Immature natural killer cell (primary cell): ENCODE measurements around the gene ZNF649. TPM values are rescaled to one million over a fixed set of nuclear protein-coding genes. Genes with fewer than 3 reads are reported as not detected.
A peak's percentile ranks its signal among the peaks of the same experiment; 100 is the strongest.
"Not testable (repeated sequence)": the region's sequence is repeated elsewhere in the genome, so short reads cannot be mapped to it uniquely, and the experiment has no call there.

ENCODE experiments used
- DNase-seq, 3 donors: peaks; one replicate each; pipeline ENCODE4 v3.0.0; 2022; ENCODE audit warnings: mixed read lengths in 1 of 3
- H3K27ac Mint-ChIP-seq, 6 donors: one replicate each; pipeline ENCODE4 v1.8.0; 2020; ENCODE audit warnings: mixed read lengths in 6 of 6, mild to moderate bottlenecking in 5 of 6, inconsistent platforms in 4 of 6, moderate library complexity in 3 of 6
- H3K27me3 Mint-ChIP-seq, 3 donors: one replicate each; pipeline ENCODE4 v1.8.0; 2020 to 2021; ENCODE audit warnings: low read depth in 3 of 3, mild to moderate bottlenecking in 3 of 3, mixed read lengths in 3 of 3, moderate library complexity in 3 of 3, inconsistent platforms in 1 of 3
- H3K36me3 Mint-ChIP-seq, 3 donors: one replicate each; pipeline ENCODE4 v1.8.0; 2020; ENCODE audit warnings: mixed read lengths in 3 of 3, inconsistent platforms in 2 of 3, mild to moderate bottlenecking in 2 of 3
- H3K4me1 Mint-ChIP-seq, 2 donors: one replicate each; pipeline ENCODE4 v1.8.0; 2020; ENCODE audit warnings: inconsistent platforms in 2 of 2, mild to moderate bottlenecking in 2 of 2, mixed read lengths in 2 of 2, moderate library complexity in 1 of 2
- H3K4me3 Mint-ChIP-seq, 5 donors: one replicate each; pipeline ENCODE4 v1.8.0; 2020; ENCODE audit warnings: mild to moderate bottlenecking in 5 of 5, mixed read lengths in 5 of 5, inconsistent platforms in 3 of 5, moderate library complexity in 3 of 5
- H3K9me3 Mint-ChIP-seq, 6 donors: one replicate each; pipeline ENCODE4 v1.8.0; 2020; ENCODE audit warnings: mild to moderate bottlenecking in 6 of 6, mixed read lengths in 6 of 6, inconsistent platforms in 4 of 6, moderate library complexity in 3 of 6
- polyA plus RNA-seq, 3 donors: library from polyadenylated mRNA; unstranded; fragments of 300-500 nt; fragmentation: Illumina TruSeq; gene quantifications; one replicate each; pipeline ENCODE4 v1.2.3, GENCODE V29; 2021

The ZNF649 gene
- polyA plus RNA-seq, 3 donors from 2014 or later: 6.8 to 12.2 (median 11.0) TPM

- Mint-ChIP-seq H3K36me3 (peaks cover 11 to 24% (median 24%) of the 10 kb centered on the region in 3 donors), H3K9me3 (peaks cover 49 to 91% (median 68%) of the 10 kb centered on the region in 6 donors)
Observed at GRCh38 chr19:51915324-51915867, 10.6 kb upstream of the ZNF649 start.

DNA sequence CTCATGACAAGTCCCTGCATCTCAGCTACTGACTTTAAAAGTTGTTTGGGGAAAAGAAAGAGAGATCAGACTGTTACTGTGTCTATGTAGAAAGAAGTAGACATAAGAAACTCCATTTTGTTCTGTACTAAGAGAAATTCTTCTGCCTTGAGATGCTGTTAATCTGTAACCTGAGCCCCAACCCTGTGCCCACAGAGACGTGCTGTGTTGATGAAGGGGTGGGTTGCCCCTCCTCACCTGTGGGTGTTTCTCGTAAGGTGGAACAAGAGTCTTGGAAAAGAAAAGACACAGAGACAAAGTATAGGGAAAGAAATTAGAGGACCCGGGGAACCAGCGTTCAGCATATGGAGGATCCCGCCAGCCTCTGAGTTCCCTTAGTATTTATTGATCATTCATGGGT, 3.2 kb upstream of the ZNF649 start:
- DNase-seq, H3K27ac Mint-ChIP-seq, H3K4me3 Mint-ChIP-seq: not testable (repeated sequence)
- Mint-ChIP-seq H3K9me3 (peaks cover 24 to 59% (median 39%) of the 10 kb centered on the region in 6 donors), H3K4me1 (peaks cover 20 to 23% of the 10 kb centered on the region in 2 donors), H3K27me3 (peaks cover 16 to 21% (median 17%) of the 10 kb centered on the region in 3 donors), H3K36me3 (peaks cover 16 to 29% (median 24%) of the 10 kb centered on the region in 3 donors)

More at GRCh38 chr19:51915324-51915867, 10.6 kb upstream of the ZNF649 start:
- Mint-ChIP-seq H3K27me3 (peaks cover 2 to 10% (median 7%) of the 10 kb centered on the region in 3 donors), H3K4me1 (no peaks in the 10 kb centered on the region), H3K4me3 (no peak overlapping the region), H3K27ac (no peak overlapping the region)
- no peak for DNase-seq

- not testable (repeated sequence) for H3K27ac Mint-ChIP-seq, DNase-seq, H3K4me3 Mint-ChIP-seq
- H3K4me1 Mint-ChIP-seq: peaks cover 29 to 36% of the 10 kb centered on the region in 2 donors
- peaks cover 32 to 41% (median 37%) of the 10 kb centered on the region in 3 donors for H3K36me3 Mint-ChIP-seq
- peaks cover 20 to 62% (median 41%) of the 10 kb centered on the region in 6 donors for H3K9me3 Mint-ChIP-seq
- H3K27me3 Mint-ChIP-seq: peaks cover 16 to 21% (median 17%) of the 10 kb centered on the region in 3 donors
Observed at GRCh38 chr19:51906108-51906507, 1.3 kb upstream of the ZNF649 start.

DNA sequence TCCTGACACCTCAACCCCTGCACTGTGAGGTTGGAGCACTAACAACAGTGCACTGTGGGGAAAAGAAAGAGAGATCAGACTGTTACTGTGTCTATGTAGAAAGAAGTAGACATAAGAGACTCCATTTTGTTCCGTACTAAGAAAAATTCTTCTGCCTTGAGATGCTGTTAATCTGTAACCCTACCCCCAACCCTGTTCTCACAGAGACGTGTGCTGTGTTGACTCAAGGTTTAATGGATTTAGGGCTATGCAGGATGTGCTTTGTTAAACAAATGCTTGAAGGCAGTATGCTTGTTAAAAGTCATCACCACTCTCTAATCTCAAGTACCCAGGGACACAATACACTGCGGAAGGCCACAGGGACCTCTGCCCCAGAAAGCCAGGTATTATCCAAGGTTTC, 822 bp upstream of the ZNF649 start:
- peaks cover 29 to 36% of the 10 kb centered on the region in 2 donors for H3K4me1 Mint-ChIP-seq
- not testable (repeated sequence) for DNase-seq, H3K27ac Mint-ChIP-seq
- peaks cover 16 to 21% (median 17%) of the 10 kb centered on the region in 3 donors for H3K27me3 Mint-ChIP-seq
- H3K4me3 Mint-ChIP-seq: peak overlapping the region in 1 of 5 donors; percentile 100
- peaks cover 37 to 46% (median 41%) of the 10 kb centered on the region in 3 donors for H3K36me3 Mint-ChIP-seq
- peaks cover 22 to 64% (median 42%) of the 10 kb centered on the region in 6 donors for H3K9me3 Mint-ChIP-seq

DNA sequence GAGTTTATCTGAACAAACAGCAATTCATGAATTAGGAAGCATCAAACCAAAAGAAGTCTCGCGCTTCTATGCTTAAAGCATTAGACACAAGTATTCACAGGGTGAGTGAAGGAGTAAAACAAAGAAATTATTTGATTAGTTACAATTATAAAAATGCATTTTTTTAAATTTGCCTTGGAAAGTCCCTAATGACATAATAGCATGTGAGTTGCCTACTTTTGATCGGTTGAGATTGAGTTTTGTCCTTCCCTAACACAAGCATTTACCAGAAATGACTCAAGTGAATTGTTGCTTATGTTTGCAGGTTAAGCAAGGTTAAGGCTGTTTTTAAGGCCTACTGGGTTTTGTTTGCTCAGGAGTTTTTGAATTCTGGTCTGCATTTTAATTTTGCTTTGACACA, 389 bp upstream of the ZNF649 start:
- H3K36me3 Mint-ChIP-seq: peaks cover 41 to 50% (median 46%) of the 10 kb centered on the region in 3 donors
- H3K9me3 Mint-ChIP-seq: peaks cover 26 to 64% (median 43%) of the 10 kb centered on the region in 6 donors
- H3K4me3 Mint-ChIP-seq: peak overlapping the region; percentile 97 to 100 (median 100)
- peaks cover 16 to 17% (median 17%) of the 10 kb centered on the region in 3 donors for H3K27me3 Mint-ChIP-seq
- no peak for DNase-seq
- H3K27ac Mint-ChIP-seq: peak overlapping the region; percentile 87 to 99 (median 96)
- H3K4me1 Mint-ChIP-seq: peaks cover 31 to 36% of the 10 kb centered on the region in 2 donors

DNA sequence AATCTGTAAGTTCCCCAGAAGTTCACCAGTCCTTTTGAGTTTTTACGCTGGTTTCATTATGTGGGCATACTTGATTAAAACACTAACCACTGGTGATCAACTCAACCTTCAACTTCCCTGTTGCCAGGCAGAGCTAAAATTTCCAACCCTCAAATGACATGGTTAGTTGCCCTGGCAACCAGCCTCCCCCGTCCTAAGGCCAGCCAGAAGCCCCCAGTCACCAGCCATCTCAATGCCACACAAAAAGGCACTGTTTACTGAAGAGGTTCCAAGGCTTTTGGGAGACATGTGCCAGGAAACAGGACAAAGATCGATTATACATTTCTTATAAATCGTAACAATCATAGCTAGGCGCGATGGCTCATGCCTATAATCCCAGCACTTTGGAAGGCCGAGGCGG, 1.6 kb downstream of the ZNF649 start:
- peaks cover 31 to 36% of the 10 kb centered on the region in 2 donors for H3K4me1 Mint-ChIP-seq
- H3K27me3 Mint-ChIP-seq: peaks cover 7 to 17% (median 15%) of the 10 kb centered on the region in 3 donors
- peaks cover 55 to 61% (median 58%) of the 10 kb centered on the region in 3 donors for H3K36me3 Mint-ChIP-seq
- peak overlapping the region in 4 of 6 donors; percentile 11 to 62 (median 26) for H3K27ac Mint-ChIP-seq
- H3K9me3 Mint-ChIP-seq: peaks cover 24 to 62% (median 49%) of the 10 kb centered on the region in 6 donors
- no peak for DNase-seq
- peak overlapping the region; percentile 63 to 100 (median 100) for H3K4me3 Mint-ChIP-seq

DNA sequence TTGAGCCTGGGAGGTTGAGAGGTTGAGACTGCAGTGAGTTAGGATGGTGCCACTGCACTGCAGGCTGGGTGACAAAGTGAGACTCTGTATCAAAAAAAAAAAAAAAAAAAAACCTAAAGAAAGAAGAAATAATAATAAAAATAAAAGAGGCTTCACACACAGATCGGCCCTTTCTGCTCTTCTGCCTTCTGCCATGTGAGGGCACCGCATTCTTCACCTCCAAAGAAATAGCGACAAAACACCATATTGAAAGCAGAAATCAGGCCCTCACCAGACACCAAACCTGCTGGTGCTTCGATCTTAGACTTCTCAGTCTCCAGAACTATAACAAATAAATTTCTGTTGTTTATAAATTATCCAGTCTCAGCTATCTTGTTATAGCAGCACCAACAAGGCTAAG, 3.0 kb downstream of the ZNF649 start:
- Mint-ChIP-seq H3K36me3 (peaks cover 60 to 72% (median 68%) of the 10 kb centered on the region in 3 donors), H3K4me3 (no peak overlapping the region), H3K4me1 (peaks cover 31 to 36% of the 10 kb centered on the region in 2 donors), H3K9me3 (peaks cover 21 to 66% (median 51%) of the 10 kb centered on the region in 6 donors), H3K27ac (no peak overlapping the region), H3K27me3 (peaks cover 5 to 11% (median 7%) of the 10 kb centered on the region in 3 donors)
- no peak for DNase-seq

GRCh38 chr19:51891193-51891747, 13.5 kb downstream of the ZNF649 start:
- Mint-ChIP-seq H3K4me3 (no peak overlapping the region), H3K27me3 (peaks cover 0 to 12% (median 5%) of the 10 kb centered on the region in 3 donors), H3K9me3 (peaks cover 43 to 100% (median 94%) of the 10 kb centered on the region in 6 donors), H3K36me3 (peaks cover 77 to 90% (median 85%) of the 10 kb centered on the region in 3 donors), H3K27ac (no peak overlapping the region), H3K4me1 (peaks cover 9 to 26% of the 10 kb centered on the region in 2 donors)
- no peak for DNase-seq

DNA sequence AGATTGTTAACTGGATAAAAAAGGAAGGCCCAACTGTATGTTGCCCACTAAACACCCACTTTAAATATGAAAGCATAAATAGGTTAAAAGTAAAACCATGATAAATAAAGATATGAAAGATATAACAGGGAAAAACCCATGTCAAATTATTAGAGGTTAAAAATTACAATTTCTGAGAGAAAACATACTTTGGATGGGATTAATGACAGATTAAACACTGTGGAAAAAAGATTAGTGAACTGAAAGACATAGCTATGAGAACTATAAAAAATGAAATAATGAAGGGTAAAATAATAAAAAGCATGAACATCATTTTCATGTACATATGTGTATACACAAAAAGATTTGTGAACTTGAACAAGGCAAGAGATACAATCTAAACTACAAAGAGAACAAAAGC, 14.9 kb downstream of the ZNF649 start:
- H3K27me3 Mint-ChIP-seq: peaks cover 0 to 12% (median 5%) of the 10 kb centered on the region in 3 donors
- H3K4me3 Mint-ChIP-seq: peak overlapping the region in 1 of 5 donors; percentile 14
- peaks cover 9 to 26% of the 10 kb centered on the region in 2 donors for H3K4me1 Mint-ChIP-seq
- H3K36me3 Mint-ChIP-seq: peaks cover 72 to 87% (median 72%) of the 10 kb centered on the region in 3 donors
- H3K27ac Mint-ChIP-seq: no peak overlapping the region
- H3K9me3 Mint-ChIP-seq: peaks cover 43 to 96% (median 92%) of the 10 kb centered on the region in 6 donors
- no peak for DNase-seq

DNA sequence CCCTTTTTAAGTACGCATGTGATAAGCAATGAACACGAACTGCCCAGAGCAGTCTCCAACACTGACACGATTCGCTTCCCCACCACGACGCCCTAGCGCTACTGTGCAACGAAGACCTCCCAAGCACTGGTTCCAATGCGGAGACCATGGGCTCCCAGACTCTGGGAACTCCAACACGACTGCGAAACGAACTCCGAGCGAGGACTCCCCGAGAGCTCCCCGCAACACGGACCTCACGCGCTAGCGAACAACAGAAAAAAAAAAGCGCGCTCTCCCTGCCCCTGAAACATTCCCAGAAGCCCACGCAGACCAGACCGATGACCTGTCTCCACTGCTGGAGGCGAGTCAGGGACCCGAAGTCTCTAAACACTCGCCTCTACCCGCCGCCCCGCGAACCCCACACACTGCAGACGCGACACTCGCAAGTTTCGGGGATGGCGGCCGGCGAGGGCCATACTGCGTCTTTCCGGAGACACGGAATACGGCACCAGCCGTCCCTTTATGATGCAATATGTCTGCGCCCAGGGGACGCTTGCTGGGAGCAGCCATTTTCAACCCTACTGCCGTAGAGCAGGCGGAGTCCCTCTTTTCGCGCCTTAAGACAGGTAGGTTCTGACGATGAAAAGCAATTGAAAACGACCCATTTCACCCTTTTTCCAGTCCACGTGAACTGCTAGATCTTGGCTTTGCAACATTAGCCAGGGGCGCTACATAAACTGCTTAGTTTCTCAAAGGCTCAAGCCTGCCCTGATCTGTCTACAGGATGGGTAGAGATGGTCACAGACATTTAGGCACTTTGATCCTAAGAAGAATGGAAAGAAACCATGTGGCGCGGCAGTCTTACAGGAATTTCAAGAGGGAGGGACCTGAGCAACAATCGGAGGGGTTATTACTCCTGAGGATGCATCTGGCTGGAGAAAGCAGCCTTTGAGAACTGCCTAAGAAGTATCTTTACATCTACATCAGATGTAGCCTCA, 17.0 kb downstream of the ZNF649 start, which contains the start of gene ZNF577:
Gene ZNF577 (minus strand): TSS at position 430 of the 977 bp plus-strand sequence. CDS start 7,569 bp downstream, outside the sequence.
- H3K27ac Mint-ChIP-seq: peak within 1 kb of the TSS; percentile 91 to 97 (median 96)
- H3K27me3 Mint-ChIP-seq: peaks cover 0 to 12% (median 5%) of the 10 kb centered on the region in 3 donors
- peaks cover 9 to 20% of the 10 kb centered on the region in 2 donors for H3K4me1 Mint-ChIP-seq
- peak; percentile 81 to 82 (median 82) for DNase-seq
- H3K4me3 Mint-ChIP-seq: peak within 1 kb of the TSS; percentile 95 to 99 (median 98)
- H3K36me3 Mint-ChIP-seq: peaks cover 52 to 70% (median 57%) of the 10 kb centered on the region in 3 donors
- H3K9me3 Mint-ChIP-seq: peaks cover 37 to 86% (median 82%) of the 10 kb centered on the region in 6 donors

DNA sequence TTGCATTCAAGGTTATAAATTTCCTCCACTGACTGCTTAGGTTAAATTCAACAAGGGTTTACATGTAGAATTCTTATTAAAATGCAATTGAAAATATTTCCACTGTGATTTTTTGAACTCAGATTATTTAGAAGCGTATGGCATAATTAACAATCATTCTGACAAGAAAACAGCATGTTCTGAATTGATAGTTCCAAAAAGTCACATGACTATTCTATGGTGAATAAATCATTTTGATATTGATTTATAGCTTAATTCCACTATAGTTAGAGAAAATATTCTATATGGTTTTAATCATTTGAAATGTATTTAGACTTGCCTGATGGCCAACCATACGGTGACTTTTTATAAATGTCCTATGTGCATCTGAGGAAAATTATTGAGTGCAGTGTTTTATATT, 20.1 kb downstream of the ZNF649 start:
- Mint-ChIP-seq H3K36me3 (peaks cover 50 to 66% (median 51%) of the 10 kb centered on the region in 3 donors), H3K9me3 (peaks cover 31 to 80% (median 76%) of the 10 kb centered on the region in 6 donors), H3K4me3 (no peak overlapping the region), H3K27me3 (peaks cover 0 to 11% (median 7%) of the 10 kb centered on the region in 3 donors), H3K4me1 (peaks cover 9 to 20% of the 10 kb centered on the region in 2 donors), H3K27ac (no peak overlapping the region)
- DNase-seq: no peak

- Mint-ChIP-seq H3K27me3 (peaks cover 0 to 9% (median 3%) of the 10 kb centered on the region in 3 donors), H3K4me3 (no peak overlapping the region), H3K27ac (no peak overlapping the region), H3K4me1 (peaks cover under 1 to 10% of the 10 kb centered on the region in 2 donors), H3K9me3 (peaks cover 25 to 76% (median 73%) of the 10 kb centered on the region in 6 donors), H3K36me3 (peaks cover 51 to 66% (median 53%) of the 10 kb centered on the region in 3 donors)
- no peak for DNase-seq
Observed at GRCh38 chr19:51882518-51882917, 22.3 kb downstream of the ZNF649 start.

- Mint-ChIP-seq H3K36me3 (peaks cover 65 to 86% (median 68%) of the 10 kb centered on the region in 3 donors), H3K27ac (no peak overlapping the region), H3K4me3 (no peak overlapping the region), H3K4me1 (no peaks in the 10 kb centered on the region), H3K9me3 (peaks cover 70 to 99% (median 96%) of the 10 kb centered on the region in 6 donors), H3K27me3 (peaks cover 2 to 3% (median 3%) of the 10 kb centered on the region in 3 donors)
- no peak for DNase-seq
Observed at GRCh38 chr19:51873097-51873496, 31.7 kb downstream of the ZNF649 start.
